HG02571 (cell line): ENCODE data around the gene TFIP11.

Source experiments
- ATAC-seq: cut with Tn5 transposase; IDR thresholded peaks from one replicate; pipeline ENCODE4 v1.9.1; 2021; ENCODE audit warnings: mild to moderate bottlenecking, moderate library complexity; ENCODE audit not compliant: unreplicated experiment

Gene TFIP11

DNA sequence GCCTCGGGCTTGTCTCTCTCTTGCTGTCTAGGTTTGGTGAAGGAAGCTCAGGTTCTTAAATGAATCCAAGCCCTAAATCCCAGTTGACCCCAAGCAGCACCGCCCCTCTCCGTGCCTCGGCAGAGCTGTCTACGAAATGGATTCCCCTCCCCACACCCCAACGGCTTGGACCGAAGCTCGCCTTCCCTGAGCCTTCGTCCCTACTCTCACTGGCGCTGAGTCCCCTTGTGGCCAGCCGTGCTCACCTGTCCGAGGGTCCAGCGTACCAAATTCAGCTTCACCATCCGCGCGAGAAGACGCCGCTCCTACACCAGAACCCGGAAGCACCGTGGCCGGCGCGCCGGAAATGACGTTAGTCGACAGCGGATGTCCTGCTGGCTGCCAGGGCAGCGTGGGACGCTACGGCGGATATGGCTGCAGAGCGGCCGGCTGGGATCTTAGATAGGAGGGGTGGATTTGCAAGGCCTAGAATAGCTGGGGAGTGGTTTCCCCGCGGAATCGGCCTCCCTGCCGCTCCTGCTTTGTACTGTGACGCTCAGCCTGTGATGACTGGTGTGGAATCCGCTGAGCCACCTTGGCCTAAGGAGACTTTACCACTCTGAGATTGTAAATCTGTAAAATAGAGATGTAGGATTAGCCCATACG, at the start of gene TFIP11:
TFIP11 (minus strand) TSS at position 325 of the 645 bp plus-strand sequence. CDS start 2,201 bp downstream, outside the sequence.
- ATAC-seq: peak; percentile 91

DNA sequence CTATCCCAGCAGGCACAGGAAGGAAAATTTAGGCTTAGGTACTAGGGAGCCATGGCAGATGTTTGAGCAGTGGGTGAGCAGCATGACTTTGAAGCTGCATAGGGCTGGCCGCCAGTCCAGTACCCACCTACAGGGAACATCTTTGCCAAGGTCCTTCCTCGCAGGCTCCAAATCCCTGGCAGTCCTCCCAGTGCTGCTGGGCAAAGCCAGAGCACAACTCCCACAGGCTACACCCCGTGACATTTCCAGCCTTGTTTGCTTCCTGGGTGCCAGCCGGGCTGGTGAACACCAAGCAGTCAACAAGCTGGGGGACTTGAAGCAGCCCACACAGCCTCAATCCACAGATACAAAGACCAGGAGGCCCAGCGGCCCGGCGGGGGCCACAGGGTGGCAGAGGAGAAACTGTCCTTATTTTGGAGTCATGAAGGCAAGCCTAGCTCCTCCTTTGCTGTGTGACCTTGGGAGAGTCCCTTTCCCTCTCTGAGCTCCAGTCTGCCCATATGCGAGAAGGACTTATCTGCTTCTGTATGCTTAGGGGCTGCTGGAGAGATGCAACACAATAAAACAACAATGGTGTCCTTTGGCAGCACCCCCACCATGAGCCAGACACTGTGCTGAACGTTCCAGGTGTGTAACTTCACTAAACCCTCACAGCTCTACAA, 49.6 kb upstream of the TFIP11 start:
- ATAC-seq: no peak

DNA sequence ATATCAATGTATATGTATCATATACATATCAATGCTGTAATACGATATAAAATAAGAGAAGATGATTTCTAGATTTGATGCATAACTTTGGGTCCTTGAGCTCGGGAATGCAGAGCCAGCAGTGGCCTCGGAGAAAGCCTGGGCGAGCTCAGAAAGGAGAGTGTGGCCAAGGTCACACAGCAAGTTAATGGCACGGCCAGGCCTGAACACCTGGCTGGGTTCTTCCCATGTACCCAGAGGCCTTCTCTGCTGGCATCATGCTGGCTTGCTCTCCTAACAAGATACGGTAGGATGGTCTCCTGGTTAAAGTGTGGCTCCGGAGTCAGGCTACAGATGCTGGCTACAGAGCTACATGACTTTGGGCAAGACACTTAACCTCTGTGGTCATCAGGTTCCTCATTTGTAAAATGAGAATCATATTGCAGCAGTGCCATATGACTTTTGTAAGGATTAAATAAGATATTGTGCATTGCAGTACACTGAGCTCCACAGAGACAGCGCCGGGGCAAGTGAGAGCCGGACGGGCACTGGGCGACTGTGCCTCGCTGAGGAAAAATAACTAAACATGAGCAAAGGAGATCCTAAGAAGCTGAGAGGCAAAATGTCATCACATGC, 47.8 kb upstream of the TFIP11 start:
- ATAC-seq: no peak

DNA sequence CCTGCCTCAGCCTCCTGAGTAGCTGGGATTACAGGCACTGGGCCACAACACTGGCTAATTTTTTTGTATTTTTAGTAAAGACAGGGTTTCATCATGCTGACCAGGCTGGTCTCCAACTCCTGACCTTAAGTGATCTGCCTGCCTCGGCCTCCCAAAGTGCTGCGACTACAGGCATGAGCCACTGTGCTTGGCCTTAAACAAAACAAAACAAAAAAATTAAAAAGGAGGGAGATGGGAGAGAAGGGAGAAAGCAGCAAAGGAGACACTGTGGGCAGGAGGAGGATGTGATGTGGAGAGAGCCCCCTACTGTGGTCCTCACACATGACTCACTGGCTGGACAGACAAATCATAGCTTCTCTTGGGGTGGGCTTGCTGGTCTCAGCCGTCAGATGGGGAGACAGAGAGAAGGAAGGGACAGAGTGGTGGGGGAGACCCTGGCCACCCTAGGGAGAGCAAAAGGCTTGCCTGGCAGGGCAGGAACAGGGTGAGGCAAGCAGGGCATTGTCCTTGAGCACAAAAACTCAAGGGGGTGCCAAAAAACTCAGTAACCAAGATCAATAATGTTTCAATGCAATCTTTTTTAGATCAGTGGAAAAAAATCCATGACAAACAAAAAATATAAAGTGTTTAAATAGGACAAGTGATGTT, 46.1 kb upstream of the TFIP11 start:
- no peak for ATAC-seq

DNA sequence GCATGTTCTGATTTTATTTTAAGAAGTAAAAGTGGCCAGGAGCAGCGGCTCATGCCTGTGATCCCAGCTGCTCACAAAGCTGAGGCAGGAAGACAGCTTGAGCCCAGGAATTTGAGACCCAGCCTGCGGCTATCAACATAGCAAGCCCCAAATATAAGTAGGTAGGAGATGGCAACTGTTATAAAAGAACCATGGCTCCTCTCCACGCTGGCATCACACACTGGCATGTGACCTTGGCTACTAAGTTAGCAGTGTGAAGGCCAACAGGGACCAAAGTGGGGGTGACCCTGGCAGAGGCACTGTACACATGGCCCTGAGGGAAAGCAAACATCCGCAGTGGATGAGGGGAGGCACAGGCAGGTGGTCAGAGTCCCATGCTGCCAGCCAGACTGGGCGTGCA, 44.6 kb upstream of the TFIP11 start:
- ATAC-seq: no peak

DNA sequence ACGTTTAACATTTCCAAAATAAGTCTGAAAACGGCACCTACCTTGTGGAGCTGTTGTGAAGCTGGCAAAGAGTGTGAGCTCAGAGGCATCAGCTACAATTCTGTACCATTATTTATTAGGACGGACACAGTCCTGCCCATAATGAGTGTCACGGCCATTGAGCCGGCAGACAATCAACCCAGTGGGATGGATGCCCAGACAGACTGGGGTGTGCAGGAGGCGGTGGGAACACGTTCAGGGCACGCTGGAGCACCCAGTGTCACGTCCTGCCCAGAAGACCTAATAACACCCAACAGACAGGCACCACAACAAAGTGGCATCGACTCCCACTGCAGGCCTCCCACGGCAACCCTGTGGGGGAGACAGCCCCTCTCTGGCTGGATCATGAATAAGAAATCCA, 43.2 kb upstream of the TFIP11 start:
- no peak for ATAC-seq

DNA sequence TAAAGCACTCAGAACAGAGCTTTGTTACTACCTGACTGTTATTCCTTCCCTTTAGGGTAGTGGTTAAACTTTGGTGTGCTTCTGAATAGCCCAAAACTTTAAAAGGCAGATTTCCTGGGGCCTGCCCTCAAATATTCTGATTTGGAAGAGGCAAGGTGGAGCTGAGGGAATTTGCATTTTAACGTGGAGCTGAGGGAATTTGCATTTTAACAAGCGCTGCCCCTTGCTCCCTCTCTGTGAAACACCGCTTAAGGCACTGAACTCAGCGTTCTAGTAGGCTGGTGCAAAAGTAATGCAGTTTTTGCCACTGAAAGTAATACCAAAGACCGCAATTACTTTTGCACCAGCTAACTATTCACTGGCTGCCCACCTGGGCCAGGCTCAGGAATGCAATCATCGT, 42.7 kb upstream of the TFIP11 start:
- ATAC-seq: no peak

DNA sequence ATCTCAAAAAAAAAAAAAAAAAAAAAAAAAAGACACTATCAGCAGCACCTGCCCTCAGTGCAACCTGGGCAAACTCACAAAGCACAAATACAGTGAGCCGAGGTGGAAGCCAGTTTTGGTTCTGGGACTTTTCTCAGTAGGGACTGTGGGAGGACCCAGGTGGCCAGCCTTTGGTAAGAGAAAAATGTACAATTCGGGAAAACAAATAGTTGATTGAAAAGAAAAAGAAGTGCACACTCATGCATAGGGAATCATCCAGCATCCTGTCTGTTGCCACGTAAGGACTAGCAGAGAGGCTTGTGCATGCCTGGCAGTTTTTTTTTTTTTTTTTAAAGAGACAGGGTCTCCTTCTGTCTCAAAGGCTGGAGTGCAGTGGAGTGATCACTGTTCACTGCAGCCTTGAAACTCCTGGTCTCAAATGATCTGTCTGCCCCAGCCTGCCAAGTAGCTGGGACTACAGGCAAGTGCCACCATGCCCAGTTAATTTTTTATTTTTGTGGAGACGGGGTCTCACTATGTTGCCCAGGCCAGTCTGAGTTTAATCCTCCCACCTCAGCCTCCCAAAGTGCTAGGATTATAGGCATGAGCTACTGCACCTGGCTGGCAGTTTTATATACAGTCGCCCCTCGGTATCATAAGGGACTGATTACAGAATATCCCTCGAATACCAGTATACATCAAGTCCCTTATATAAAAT, 40.9 kb upstream of the TFIP11 start:
- no peak for ATAC-seq

DNA sequence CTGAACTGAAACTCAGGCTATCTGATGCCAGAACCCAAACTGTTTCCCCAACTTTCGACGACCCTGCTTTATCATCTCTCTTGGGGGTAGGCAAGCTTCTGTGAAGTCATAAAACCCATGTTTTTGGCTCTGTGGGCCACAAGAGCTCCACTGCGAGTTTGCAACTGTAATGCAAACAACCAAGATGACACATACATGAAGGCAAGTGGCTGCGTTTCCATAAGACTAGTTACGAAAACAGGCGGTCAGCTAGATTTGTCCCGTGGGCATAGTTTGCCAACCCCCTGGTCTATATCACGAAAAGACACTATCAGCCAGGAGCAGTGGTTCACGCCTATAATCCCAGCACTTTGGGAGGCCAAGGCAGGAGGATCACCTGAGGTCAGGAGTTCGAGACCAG, 40.2 kb upstream of the TFIP11 start:
- ATAC-seq: no peak

DNA sequence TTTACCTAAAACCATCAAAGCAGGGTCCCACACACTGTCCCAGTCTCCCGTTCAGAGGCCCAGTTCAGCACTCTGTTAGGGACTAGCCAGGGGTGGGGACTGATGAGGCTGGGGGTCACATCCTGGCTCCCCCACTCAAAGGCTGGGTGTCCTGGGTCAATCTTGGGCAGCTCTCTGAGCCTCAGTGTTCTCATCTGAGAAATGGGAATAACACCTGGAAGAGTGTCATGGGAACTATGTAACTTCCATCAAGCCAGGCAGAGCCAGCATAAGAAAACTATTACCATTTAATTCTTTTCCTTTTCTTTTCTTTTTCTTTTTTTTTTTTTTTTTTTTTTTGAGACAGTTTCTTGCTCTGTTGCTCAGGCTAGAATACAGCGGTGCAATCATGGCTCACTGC, 39.3 kb upstream of the TFIP11 start:
- ATAC-seq: no peak

DNA sequence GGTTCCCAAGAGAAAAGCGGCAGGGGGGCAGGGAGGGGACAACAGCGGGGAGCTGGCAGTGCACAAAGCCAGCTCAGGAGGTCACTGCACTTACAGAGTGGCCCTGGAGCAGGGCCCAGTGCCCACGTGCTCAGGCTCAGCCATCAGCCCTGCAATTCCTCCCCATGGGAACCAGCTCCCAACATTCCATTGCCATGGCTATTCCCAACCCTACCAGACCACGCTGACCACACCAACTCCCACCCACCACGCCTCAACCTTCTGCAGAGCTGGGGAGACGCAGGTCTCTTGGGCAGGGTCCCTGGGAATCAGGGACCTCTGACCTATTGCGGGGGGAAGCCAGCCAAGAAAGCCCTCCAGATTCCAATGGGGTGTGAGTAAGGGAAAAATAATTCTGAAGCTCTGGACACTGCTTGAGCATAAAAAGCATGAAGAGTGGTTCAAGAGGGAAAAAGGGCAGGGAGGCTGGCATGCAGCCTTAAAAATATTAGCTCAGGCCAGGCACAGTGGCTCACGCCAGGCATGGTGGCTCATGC, 38.3 kb upstream of the TFIP11 start:
- no peak for ATAC-seq

DNA sequence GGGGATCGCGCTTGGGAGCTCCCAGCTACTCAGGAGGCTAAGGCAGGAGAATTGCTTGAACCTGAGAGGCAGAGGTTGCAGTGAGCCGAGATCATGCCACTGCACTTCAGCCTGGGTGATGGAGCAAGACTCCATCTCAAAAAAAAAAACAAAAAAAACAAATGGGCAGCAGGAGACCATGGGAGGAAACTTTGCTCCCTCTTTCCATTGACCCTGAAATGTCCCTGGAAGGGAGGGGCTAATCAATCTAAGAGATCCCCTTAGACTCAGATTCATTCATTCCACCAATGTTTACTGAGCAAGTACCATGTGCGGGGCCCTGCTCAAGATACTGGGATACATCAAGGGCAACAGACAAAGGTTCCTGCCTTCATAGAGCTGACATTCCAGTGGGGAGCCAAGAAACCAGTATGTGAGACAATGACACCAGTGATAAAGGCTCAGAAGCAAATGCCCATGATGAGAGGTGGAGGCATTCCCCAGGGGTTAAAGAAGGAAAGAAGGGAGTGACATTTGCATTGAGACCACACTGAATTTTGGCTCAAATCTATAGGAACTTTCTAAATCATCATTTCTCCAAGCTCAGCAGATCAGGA, 37.7 kb upstream of the TFIP11 start:
- no peak for ATAC-seq

DNA sequence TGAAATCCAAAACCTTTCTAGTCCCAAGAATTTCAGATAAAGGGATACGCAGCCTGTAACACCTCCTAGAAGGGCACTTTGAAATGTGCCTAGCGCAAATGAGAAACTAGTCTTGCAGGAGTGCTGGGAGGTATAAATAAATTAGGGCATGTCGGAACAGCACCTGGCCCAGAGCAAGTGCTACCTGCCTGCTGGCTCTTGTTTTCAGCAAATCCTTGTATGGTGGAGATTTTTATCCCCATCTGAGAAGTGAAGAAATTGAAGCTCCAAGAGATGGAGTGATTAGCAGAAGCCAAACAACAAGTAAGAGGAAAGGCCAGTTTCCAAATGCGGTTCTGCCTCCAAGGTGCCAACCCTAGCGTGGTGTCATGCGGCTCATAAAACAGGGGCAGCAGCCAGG, 36.7 kb upstream of the TFIP11 start:
- no peak for ATAC-seq

DNA sequence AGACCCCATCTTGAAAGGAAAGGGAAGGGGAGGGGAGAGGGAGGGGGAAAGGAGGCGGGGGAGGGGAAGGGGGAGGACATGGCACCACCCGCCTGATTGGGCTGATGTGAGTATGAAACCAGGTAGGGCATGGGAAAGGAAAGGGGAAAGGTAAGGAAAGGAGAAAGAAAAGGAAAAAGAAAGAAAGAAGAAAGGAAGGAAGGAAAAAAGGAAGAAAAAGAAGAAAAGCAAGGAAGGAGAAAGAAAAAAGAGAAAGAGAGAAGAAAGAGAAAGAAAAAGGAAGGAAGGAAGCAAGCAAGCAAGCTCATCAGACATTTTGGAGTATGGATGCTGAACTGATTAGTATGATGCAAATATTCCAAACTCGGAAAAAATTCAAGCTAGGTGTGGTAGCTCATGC, 36.0 kb upstream of the TFIP11 start:
- no peak for ATAC-seq

DNA sequence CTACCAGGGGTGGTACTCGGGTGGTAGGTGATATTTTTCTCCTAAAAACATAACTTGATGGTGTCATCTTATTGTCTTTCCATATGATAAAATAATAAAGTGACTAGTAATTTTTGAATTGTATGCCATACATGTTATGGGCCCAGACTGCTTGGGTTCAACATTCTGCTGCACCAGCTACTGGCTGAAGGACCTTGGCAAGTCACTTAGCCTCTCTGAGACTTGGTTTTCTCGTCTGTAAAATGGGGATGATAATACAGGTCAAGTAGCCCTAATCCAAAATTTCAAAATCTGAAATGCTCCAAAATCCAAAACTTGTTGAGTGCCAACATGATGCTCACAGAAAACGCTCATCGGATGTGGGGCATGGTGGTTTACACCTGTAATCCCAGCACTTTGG, 35.6 kb upstream of the TFIP11 start:
- ATAC-seq: no peak

DNA sequence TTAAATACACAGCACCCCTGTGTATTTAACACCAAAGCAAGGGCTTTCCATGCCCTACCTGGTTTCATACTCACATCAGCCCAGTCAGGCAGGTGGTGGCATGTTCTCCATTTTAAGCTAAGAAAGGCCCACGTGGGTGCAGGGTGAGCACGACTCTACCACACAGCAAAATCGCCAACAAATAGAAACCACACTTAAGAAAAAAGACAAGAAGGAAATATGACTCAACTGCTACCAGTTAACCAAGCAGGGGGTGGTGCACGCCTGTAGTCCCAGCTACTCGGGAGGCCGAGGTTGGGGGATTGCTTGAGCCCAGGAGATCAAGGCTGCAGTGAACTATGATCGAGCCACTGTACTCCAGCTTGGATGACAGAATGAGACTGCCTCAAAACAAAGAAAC, 35.2 kb upstream of the TFIP11 start:
- ATAC-seq: no peak

DNA sequence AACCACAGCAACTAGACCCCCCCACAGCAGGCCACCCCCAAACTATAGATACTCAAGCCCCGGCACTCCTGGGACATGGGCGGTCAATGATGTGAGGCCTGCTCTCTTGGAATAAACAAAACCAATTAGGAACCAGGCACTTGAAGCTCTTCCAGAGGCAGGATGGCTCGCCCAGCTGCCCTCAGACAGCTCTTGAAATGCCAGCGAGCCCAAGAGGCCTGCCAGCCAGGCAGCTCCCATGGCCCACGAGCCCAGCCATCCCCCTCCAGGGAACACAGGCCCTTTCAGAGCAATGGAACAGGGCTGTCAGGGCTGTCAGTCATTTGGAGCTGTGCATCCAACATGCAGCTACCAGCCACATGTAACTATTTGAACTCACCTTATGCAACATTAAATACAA, 34.0 kb upstream of the TFIP11 start:
- no peak for ATAC-seq

DNA sequence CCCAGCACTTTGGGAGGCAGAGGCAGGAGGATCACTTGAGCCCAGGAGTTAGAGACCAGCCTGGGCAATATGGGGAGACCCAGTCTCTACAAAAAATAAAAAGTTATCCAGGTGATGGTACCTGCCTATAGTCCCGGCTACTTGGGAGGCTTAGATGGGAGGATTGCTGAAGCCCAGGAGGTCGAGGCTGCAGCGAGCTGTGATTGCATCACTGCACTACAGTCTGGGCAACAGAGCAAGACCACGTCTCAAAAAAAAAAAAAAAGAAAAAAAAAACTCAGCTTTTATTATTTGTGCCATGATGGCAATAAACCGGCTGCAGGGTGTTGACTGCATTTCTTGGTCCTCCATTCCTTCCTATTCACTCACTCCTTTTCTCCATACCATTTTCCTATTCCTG, 33.6 kb upstream of the TFIP11 start:
- no peak for ATAC-seq

DNA sequence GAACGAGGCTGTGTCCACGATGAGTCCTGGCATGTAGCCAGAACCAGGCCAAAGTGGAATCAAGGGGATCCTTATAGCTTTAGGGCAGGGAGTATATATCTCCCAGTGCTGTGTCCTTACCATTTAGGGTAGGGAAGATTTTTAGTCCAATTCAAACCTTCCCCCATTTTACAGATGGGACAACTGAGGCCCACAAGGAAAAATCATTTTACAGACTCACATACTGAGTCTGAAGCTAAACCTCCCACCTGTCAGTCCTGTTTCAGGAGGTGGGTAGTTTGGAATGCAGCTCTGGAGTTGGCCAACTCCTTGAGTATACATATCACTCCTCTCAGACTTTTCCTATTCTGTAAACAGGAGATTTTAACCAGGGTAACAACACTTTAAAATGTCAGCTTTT, 33.1 kb upstream of the TFIP11 start:
- no peak for ATAC-seq

DNA sequence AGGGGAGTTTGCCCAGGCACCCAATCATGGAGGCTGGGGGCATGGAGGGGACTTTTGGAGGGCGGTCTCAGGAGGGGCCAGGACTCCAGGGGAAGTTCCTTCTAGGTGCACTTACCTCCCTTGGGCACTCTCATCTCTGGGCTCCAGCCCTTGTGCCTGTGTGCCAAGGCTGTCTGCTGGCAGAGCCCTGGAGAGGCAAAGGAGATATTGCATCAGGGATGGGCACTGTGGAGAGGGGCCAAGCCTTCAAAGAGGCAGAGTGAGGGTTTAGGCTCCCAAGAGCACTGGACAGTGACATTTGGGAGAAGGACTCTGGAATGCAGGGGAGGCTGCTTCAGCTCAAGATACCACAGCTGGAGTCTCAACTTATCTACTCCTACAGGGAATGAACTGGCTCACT, 32.2 kb upstream of the TFIP11 start:
- no peak for ATAC-seq

DNA sequence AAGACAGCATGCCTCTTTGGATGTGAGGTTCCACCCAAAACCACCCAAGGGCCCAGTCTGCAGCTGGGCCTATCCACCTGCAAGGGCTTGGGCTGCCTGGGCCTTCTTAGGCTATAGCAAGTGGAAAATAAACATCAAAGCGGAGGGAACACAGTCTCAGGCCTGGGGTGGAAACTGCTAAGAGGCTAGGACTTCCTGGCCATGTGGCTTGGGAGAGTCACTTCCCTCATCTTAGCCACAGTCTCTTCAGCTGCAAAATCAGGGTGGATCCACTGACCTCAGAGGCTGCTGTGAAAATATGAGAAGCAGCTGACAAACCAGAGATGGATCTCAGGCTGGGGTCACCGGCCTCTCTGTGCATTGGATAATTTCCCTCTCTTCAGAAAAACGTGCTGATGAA, 30.6 kb upstream of the TFIP11 start:
- no peak for ATAC-seq
